ENCODE results near the gene GABRR2. TPM values are rescaled to one million over a fixed set of nuclear protein-coding genes. Genes with fewer than 3 reads are reported as not detected.

The GABRR2 gene
- total and polyA plus RNA-seq, 2 experiments from 2014 or later = 0.87 to 0.94 TPM

DNA sequence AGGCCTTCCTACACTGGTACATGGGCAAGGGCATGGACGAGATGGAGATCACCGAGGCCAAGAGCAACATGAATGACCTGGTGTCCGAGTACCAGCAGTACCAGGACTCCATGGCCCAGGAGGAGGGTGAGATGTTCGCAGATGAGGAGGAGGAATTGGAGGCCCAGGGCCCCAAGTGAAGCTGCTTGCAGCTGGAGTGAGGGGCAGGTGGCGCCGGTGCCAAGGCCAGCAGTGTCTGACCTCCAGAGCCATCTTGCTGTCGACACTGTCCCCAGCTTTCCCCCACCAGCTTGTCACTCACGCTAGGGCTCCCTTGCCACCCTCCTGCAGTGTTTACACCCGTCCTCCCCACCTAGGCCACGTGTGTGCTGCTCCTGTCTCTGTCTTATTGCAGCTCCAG lies 12.2 kb downstream of the GABRR2 start:
- H3K4me2 ChIP-seq = no peak overlapping the region
- no peaks in the 10 kb centered on the region for H3K36me3 ChIP-seq (replicated peaks; ENCODE audit: insufficient read depth, low read depth)
- H3K79me2 ChIP-seq = no peaks in the 10 kb centered on the region
- no peaks in the 10 kb centered on the region for H3K27me3 ChIP-seq
- no peaks in the 10 kb centered on the region for H4K20me1 ChIP-seq (ENCODE audit: insufficient read depth, poor library complexity, severe bottlenecking)
- no peak for DNase-seq (ENCODE audit: low spot score)
- no peaks in the 10 kb centered on the region for H3K9me2 ChIP-seq (replicated peaks; ENCODE audit: insufficient read depth)
- H2AFZ ChIP-seq = no peak overlapping the region
- no peaks in the 10 kb centered on the region for H3K9me3 ChIP-seq (ENCODE audit: low read depth)
- no peak overlapping the region for H3K4me3 ChIP-seq
- no peaks in the 10 kb centered on the region for H3K4me1 ChIP-seq (ENCODE audit: insufficient read depth)
- TF ChIP-seq EZH2 (IDR thresholded peaks at IDR 0.05; ENCODE audit: borderline replicate concordance) (no peak), EZH2phosphoT487 (IDR thresholded peaks at IDR 0.05; ENCODE audit: low read depth, severe bottlenecking, unreplicated experiment) (no peak)
- TF ChIP-seq, protein P1, sequence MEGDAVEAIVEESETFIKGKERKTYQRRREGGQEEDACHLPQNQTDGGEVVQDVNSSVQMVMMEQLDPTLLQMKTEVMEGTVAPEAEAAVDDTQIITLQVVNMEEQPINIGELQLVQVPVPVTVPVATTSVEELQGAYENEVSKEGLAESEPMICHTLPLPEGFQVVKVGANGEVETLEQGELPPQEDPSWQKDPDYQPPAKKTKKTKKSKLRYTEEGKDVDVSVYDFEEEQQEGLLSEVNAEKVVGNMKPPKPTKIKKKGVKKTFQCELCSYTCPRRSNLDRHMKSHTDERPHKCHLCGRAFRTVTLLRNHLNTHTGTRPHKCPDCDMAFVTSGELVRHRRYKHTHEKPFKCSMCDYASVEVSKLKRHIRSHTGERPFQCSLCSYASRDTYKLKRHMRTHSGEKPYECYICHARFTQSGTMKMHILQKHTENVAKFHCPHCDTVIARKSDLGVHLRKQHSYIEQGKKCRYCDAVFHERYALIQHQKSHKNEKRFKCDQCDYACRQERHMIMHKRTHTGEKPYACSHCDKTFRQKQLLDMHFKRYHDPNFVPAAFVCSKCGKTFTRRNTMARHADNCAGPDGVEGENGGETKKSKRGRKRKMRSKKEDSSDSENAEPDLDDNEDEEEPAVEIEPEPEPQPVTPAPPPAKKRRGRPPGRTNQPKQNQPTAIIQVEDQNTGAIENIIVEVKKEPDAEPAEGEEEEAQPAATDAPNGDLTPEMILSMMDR (IDR thresholded peaks at IDR 0.05; ENCODE audit: poor library complexity) = no peak
- H3K27ac ChIP-seq = no peak overlapping the region
- 88% methylated on average over 10 of the region's 10 CpGs for WGBS (ENCODE audit: low lambda C conversion rate, missing lambda C conversion rate)

DNA sequence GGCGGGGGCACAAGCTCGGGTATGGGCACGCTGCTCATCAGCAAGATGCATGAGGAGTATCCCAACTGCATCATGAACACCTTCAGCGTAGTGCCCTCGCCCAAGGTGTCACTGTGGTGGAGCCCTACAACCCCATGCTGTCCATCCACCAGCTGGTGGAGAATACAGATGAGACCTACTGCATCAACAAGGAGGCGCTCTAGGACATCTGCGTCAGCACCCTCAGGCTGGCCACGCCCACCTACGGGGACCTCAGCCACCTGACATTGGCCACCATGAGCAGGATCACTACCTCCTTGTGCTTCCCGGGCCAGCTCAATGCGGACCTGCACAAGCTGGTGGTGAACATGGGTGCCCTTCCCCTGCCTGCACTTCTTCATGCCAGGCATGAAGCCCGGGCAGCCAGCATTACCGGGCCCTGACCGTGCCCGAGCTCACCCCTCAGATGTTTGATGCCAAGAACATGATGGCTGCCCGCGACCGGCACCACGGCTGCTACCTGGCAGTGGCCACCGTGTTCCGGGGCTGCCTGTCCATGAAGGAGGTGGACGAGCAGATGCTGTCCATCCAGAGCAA lies 12.8 kb downstream of the GABRR2 start:
- WGBS (ENCODE audit: low lambda C conversion rate, missing lambda C conversion rate) = 90% methylated on average over 22 of the region's 22 CpGs
- Histone ChIP-seq H3K4me1 (ENCODE audit: insufficient read depth) (no peaks in the 10 kb centered on the region), H3K4me2 (no peak overlapping the region), H3K36me3 (replicated peaks; ENCODE audit: insufficient read depth, low read depth) (no peaks in the 10 kb centered on the region), H3K9me3 (ENCODE audit: low read depth) (no peaks in the 10 kb centered on the region), H3K79me2 (no peaks in the 10 kb centered on the region), H3K9me2 (replicated peaks; ENCODE audit: insufficient read depth) (no peaks in the 10 kb centered on the region), H2AFZ (no peak overlapping the region), H3K4me3 (no peak overlapping the region), H3K27me3 (no peaks in the 10 kb centered on the region), H3K27ac (no peak overlapping the region), H4K20me1 (ENCODE audit: insufficient read depth, poor library complexity, severe bottlenecking) (no peaks in the 10 kb centered on the region)
- DNase-seq (ENCODE audit: low spot score) = no peak
- TF ChIP-seq, protein P1 (IDR thresholded peaks at IDR 0.05; ENCODE audit: poor library complexity) = no peak

DNA sequence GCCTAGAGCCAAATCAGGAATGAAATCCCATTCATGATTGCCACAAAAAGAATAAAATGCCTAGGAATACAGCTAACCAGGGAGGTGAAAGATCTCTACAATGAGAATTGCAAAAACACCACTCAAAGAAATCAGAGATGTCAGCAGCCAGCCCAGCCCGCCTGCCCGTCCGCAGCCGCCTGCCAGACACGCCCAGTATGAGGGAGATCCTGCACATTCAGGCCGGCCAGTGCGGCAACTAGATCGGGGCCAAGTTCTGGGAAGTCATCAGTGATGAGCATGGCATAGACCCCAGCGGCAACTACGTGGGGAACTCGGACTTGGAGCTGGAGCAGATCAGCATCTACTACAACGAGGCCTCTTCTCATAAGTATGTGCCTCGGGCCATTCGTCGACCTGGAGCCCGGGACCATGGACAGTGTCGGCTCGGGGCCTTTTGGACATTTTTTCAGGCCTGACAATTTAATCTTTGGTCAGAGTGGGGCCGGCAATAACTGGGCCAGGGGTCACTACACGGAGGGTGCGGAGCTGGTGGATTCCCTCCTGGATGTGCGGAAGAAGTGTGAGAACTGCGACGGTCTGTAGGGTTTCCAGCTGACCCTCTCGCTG lies 13.4 kb downstream of the GABRR2 start:
- Histone ChIP-seq H3K79me2 (no peaks in the 10 kb centered on the region), H3K4me2 (no peak overlapping the region), H3K4me3 (no peak overlapping the region), H3K27me3 (no peaks in the 10 kb centered on the region), H2AFZ (no peak overlapping the region), H3K27ac (no peak overlapping the region), H3K36me3 (replicated peaks; ENCODE audit: insufficient read depth, low read depth) (no peaks in the 10 kb centered on the region), H3K9me2 (replicated peaks; ENCODE audit: insufficient read depth) (no peaks in the 10 kb centered on the region), H3K9me3 (ENCODE audit: low read depth) (no peaks in the 10 kb centered on the region), H3K4me1 (ENCODE audit: insufficient read depth) (no peaks in the 10 kb centered on the region), H4K20me1 (ENCODE audit: insufficient read depth, poor library complexity, severe bottlenecking) (no peaks in the 10 kb centered on the region)
- TF ChIP-seq EZH2phosphoT487 (IDR thresholded peaks at IDR 0.05; ENCODE audit: low read depth, severe bottlenecking, unreplicated experiment) = no peak
- TF ChIP-seq, protein P1 (IDR thresholded peaks at IDR 0.05; ENCODE audit: poor library complexity) = no peak
- no peak for TF ChIP-seq EZH2 (IDR thresholded peaks at IDR 0.05; ENCODE audit: borderline replicate concordance)
- 95% methylated on average over 25 of the region's 25 CpGs for WGBS (ENCODE audit: low lambda C conversion rate, missing lambda C conversion rate)
- no peak for DNase-seq (ENCODE audit: low spot score)
